ENCODE measurements around the gene PLCE1.
"Not testable (repeated sequence)": the region's sequence is repeated elsewhere in the genome, so short reads cannot be mapped to it uniquely, and the experiment has no call there.

Gene PLCE1

DNA sequence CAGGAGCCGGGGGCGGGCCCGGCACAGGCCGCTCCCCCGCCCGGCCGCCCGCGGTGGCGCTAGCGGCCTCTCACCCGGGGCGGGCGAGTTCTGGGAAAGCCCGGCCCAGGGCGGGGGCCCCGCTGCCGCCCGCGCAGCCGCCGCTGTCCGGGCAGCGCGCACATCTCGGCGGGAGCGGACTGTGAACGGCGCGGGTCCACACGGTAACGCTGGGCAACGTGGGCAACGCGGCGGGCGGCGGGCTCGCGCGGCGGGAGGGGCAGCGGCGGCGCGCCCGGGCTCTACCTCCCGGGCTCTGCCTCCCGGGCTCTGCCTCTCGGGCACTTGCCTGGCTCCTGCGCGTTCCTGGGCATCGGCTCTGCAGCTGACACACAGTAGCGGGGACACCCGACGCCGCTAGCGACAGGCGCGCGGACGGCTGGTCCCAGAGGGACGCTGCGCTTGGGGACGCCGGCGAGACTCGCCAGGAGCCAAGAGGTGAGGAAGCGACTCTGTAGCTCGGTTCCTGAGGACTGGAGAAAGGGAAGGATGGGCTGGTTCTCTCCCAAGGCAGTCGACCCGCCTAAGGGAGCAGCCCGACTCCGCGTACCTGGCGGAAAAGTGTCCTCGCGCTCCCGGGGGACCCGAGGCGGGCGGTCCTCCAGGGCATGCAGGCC lies at the start of gene PLCE1:
Gene PLCE1, plus strand, starts transcription at position 150 of the 656 bp plus-strand sequence. CDS start 37,116 bp downstream, outside the sequence.
- DNase-seq (ENCODE audit: low read depth in 1 of 2, low spot score in 1 of 2) = no peak

DNA sequence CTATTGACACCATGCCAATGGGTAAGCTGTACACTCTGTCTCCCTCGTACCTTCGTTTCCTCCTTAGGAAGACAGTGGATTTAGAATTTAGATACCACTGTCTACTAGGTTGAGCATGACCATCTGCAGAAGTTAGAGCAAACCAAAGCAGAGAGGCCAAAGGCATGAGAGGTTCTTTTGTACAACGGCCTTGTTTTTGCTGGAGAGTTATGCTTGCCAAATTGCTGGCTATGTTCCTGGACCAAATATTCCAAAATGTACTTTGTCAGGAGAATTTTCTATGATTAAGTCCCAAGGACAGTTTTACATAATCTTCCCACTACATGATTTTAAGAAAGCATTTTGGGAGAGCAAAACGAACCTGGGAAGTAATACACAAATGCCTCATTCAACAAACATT lies 47.9 kb upstream of the PLCE1 start:
- DNase-seq (ENCODE audit: low read depth in 1 of 2, low spot score in 1 of 2) = no peak

DNA sequence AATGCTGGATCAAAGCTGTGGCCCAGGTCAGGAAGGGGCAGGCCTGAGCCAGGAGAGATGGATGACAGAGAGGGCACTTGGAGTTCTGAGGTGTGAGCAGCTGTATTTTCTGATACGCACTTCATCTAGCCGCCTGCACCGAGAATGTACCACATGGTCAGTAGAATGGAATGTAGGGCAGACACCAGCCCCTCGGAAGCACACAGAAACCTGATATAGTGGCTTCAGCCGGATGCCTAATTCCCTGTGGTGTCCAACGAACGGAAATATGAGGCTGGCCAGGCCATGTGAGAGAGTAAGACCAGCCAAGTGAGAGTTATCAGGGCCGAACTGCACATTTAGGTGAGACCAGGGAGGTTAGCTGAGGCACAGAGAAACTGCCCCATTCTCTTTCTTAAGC lies 46.7 kb upstream of the PLCE1 start:
- no peak for DNase-seq (ENCODE audit: low read depth in 1 of 2, low spot score in 1 of 2)

DNA sequence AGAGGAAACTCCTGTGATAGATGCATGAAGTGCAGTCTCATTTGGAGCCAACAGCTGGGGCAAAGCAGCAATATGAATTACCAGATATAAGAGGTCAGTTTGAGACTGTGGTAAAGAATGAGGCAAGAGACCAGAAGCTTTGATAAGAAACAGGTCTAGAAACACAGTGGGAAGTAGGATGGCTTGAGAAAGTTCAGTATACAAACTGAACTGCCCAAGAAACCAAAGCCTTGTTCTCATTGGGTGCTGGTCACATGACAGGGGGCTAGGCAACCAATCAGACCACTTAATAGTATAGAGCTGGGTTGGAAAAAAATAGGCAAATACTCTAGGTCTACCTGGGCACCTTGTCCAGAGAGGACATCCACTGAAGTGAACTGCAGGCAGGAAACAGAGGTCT lies 46.2 kb upstream of the PLCE1 start:
- no peak for DNase-seq (ENCODE audit: low read depth in 1 of 2, low spot score in 1 of 2)

DNA sequence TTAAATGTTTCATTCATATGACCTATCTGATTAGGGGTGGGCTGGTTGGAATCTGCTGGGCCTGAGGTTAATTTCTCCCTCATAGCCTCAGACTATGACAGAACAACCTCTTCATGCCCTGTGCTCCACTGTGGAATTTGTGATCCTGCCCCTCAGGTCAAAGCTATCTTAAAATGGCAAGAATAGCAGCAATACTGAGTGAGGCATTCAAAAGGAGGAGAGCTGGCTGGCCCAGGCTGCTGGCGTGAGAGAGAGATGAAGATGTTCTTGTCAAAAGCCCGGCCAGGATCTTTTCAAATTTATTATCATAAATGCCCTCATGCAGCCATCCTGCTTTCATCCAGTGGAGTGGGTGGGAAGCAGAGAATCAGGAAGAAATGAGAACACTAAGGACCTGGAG lies 41.8 kb upstream of the PLCE1 start:
- DNase-seq (ENCODE audit: low read depth in 1 of 2, low spot score in 1 of 2) = no peak

DNA sequence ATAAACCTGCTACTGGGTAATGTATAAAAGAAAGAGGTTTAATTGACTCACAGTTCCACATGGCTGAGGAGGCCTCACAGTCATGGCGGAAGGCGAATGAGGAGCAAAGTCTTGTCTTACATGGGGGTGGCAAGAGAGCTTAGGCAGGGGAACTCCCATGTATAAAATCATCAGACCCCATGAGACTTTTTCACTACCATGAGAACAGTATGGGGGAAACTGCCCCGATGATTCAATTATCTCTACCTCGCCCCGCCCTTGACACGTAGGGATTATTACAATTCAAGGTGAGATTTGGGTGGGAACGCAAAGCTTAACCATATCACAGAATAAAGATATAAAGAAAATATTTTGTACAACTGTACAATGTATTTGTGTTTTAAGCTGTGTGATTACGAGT lies 39.4 kb upstream of the PLCE1 start:
- DNase-seq (ENCODE audit: low read depth in 1 of 2, low spot score in 1 of 2) = no peak

DNA sequence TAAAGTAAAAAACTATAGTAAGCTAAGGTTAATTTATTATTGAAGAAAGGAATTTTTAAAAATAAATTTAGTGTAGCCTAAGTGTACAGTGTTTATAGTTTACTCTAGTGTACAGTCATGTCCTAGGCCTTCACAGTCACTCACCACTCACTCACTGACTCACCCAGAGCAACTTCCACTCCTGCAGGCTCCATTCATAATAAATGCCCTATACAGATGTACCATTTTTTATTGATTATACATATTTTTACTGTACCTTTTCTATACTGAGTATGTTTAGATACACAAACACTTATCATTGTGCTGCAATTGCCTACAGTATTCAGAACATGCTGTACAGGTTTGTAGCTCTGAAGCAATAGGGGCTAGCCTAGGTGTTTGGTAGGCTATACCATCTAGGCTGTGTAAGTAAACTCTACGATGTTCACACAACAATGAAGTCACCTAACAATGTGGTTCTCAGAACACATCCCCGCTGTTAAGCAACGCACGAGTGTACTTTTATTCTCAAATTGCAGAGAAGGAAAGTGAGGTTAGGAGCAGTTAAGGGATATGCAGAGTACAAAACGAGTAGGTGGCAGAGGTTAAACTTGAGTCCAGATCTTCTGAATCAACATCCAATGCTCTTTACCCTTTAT lies 38.9 kb upstream of the PLCE1 start:
- no peak for DNase-seq (ENCODE audit: low read depth in 1 of 2, low spot score in 1 of 2)

DNA sequence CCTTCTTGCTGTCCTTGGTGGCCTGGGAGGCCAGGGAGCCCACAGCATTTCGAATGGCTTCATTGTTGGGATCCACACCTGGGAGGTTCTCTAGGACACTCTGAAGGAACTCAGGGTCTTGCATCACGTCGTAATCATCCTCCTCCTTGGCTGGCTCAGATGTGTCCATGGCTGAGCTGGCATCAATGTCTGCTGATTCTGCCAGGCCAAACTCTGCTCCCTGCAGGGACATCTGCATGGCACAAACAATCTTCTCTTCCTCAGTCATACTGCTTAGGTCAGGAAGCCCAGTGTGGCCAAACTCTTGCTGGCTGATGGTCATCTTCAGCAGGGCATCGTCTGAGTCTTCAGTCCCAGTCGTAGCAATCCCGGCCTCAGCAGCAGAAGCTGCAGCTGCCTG lies 34.9 kb upstream of the PLCE1 start:
- no peak for DNase-seq (ENCODE audit: low read depth in 1 of 2, low spot score in 1 of 2)

DNA sequence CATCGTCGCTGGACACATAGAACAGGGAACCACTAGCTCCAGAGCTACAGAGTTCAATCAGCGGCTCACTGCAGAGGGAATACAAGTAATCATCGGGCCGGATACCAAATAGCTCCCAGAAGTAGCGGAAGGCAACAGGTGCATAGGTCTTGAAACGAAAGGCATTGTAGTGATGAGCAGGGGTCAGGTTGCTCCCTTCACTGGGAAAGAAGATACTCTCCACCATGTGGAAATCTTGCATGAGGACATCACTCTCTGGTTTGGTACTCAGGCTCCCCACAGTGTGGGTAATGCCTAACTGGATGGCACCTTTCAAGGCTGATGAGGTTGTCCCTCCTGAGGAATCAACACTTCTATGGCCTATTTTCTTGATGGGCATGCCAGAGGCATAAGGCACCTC lies 32.7 kb upstream of the PLCE1 start:
- DNase-seq (ENCODE audit: low read depth in 1 of 2, low spot score in 1 of 2) = not testable (repeated sequence)

DNA sequence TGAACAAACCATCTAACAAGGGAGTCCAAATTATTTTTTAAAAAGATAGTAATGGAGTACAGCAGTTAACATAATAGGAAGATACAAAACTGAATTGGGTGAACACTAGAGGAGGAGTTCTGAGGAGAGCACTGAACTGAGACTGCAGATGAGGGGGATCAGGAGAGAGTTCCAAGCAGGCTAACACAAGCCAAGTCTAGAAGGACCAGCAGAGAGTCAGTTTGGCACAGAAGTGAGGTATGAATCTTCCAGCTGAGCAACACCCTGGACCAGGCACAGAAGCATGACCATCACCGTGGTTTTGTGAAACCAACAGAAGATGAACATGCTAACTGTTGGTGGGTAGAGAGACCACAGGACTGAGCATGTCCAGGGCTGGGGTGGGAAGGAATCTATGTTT lies 30.8 kb upstream of the PLCE1 start:
- no peak for DNase-seq (ENCODE audit: low read depth in 1 of 2, low spot score in 1 of 2)

DNA sequence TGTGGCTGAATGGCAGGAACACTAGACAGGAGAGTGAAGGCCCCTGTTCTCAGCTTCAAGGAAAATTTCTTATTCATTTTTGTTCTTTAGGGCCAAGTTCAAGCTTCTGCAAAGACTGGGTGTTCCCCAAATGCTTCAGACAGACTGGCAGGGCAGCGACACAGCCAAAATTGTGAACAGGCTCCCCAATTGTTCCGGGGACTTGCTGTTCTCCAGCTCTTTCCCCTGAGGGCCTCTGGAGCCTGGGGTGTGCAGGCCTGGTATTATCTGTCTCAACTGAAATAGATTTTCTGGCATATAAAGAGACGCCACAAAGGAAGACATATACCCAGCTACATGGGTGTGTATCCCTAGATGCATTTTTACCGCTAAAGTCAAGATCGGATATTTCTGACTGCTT lies 30.3 kb upstream of the PLCE1 start:
- DNase-seq (ENCODE audit: low read depth in 1 of 2, low spot score in 1 of 2) = no peak

DNA sequence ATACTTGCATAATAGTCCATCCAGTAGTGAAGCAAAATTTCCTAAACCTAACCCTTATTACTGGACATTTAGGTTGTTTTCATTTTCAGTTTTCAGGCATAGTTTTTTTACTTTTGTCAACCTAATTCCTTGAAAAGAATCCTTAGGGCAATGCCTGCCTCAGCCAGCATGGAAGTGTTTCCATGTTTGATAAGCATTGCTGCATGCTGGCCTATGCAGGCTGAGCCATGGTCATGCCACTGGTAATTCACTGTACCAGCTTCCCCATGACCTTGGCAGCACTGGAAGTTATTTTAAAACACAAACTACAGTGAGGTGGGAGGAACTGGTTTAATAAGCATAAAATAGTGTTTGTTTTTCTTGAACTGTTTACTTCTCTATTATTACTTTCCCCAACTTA lies 27.8 kb upstream of the PLCE1 start:
- DNase-seq (ENCODE audit: low read depth in 1 of 2, low spot score in 1 of 2) = no peak

DNA sequence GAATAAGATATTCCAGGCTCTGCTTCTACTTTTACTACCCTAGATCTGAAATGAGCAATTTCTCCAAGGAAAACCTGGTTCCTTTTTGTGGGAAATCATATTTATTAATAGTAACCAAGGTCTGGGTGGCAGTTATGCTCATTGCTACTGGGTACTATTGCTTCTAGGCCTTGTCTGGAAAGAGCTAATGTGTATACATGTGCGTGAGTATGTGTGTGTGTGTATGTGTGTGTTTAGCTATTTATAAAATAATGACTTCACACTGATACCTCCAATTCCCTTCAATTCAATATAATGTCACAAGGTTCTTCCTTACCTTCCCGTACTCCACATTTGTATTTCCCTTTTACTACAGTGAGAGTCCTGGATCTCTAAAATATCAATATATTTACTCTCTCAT lies 26.0 kb upstream of the PLCE1 start:
- no peak for DNase-seq (ENCODE audit: low read depth in 1 of 2, low spot score in 1 of 2)

DNA sequence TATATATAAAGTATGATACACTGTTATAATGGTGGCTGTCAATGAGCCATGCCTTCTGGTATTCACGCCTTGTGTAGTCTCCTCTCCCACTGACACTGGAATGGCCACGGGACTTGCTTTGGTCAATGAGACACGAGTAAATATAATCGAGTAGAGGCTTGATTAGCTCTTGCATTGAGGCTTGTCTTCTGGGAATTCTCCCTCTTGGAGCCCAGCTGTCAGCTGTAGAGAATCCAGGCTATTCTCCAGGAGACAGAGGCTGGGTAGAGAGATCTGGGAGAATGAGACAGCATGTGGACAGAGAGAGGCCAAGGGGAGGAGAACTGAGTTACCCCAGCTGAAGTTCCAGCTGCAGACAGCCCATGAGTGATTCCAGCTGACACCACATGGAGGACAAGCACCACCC lies 25.2 kb upstream of the PLCE1 start:
- no peak for DNase-seq (ENCODE audit: low read depth in 1 of 2, low spot score in 1 of 2)

DNA sequence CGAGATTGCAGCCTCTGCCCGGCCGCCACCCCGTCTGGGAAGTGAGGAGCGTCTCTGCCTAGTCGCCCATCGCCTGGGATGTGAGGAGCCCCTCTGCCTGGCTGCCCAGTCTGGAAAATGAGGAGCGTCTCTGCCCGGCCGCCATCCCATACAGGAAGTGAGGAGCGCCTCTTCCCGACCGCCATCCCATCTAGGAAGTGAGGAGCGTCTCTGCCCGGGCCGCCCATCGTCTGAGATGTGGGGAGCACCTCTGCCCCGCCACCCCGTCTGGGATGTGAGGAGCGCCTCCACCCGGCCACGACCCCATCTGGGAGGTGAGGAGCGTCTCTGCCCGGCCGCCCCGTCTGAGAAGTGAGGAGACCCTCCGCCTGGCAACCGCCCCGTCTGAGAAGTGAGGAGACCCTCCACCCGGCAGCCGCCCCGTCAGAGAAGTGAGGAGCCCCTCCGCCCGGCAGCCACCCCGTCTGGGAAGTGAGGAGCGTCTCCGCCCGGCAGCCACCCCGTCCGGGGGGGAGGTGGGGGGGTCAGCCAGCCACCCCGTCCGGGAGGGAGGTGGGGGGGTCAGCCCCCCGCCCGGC lies 23.2 kb upstream of the PLCE1 start:
- DNase-seq (ENCODE audit: low read depth in 1 of 2, low spot score in 1 of 2) = not testable (repeated sequence)

DNA sequence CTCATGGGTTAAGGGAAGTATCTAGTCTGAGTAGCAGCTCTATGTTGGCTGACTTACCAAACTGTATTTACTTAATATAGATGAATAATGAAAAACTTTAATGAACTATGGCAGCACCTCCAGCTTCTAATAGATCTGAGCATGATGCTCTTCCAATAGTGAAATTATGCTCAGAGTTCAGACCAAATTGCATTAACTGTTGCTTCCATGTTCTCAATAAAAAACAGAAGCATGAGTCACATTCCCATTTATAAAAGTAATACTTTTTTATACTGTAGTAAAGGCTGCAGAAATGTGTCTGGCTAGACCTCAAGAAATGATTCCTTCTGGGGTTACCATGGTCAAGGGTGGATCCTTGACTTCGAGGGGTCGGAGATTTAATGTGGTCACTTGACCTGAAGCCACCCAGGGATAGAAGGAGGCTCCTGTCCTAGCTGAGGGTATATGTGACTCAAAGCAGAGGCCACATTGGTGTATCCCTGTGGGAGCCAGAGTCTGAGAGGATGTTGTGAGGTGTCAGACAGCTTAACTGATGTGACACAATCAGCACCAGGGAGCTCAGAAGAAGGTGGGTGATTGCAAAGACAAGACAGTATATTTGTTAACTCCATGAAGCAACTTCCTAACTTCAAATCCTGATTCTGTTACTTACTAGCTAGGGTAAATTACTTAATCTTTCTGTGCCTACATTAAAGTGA lies 19.8 kb upstream of the PLCE1 start:
- DNase-seq (ENCODE audit: low read depth in 1 of 2, low spot score in 1 of 2) = no peak

DNA sequence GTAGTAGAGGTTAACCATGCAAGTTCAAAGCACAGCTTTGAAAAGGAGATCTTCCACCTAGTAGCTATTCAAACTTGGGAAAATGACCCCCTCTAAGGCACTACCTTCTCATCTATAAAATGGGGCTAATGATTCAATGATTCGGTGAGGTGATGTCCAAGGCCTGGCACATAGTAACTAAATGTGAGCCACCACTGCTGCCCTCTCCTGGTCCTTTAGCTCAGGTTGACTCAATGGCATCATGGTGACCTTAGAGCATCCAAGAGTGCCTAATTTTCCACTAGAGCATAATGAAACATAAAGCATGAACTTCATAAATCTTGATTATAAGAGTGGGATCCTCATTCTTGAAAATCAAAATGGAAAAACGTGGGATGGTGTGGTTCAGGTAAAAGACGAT lies 16.3 kb upstream of the PLCE1 start:
- DNase-seq (ENCODE audit: low read depth in 1 of 2, low spot score in 1 of 2) = no peak

DNA sequence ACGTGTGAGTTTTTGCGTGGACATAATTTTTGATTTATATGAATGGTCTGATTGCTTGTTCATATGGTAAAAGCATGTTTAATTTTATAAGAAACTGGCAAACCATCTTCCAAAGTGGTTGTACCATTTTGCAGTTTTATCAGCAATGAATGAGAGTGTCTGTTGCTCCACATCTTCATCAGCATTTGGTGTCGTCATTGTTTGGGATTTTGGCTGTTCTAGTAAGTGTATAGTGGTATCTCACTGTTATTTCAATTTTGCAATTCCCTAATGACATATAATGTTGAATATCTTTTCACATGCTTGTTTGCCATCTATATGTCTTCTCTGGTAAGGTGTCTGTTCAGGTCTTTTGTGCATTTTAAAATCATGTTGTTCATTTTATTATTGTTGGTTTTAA lies 13.2 kb upstream of the PLCE1 start:
- no peak for DNase-seq (ENCODE audit: low read depth in 1 of 2, low spot score in 1 of 2)

DNA sequence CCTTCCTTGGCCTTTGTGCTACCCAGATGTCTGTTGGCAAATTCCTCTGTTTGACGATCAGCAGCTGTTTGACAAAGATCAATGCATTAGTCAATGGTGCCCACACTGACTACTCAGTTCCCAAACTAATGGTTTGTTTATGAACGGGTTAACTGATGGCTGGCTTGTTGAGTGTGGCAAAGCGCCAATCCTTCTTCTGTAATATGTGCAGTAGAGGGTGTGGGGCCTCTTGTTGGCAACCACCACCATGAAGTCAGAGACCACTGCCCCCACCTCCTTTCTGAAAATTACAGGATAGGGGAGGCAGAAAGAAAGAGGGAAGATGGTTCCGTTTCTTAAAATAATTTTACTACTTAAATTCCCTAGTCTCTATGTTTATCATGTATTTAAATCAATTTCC lies 2.6 kb upstream of the PLCE1 start:
- no peak for DNase-seq (ENCODE audit: low read depth in 1 of 2, low spot score in 1 of 2)

DNA sequence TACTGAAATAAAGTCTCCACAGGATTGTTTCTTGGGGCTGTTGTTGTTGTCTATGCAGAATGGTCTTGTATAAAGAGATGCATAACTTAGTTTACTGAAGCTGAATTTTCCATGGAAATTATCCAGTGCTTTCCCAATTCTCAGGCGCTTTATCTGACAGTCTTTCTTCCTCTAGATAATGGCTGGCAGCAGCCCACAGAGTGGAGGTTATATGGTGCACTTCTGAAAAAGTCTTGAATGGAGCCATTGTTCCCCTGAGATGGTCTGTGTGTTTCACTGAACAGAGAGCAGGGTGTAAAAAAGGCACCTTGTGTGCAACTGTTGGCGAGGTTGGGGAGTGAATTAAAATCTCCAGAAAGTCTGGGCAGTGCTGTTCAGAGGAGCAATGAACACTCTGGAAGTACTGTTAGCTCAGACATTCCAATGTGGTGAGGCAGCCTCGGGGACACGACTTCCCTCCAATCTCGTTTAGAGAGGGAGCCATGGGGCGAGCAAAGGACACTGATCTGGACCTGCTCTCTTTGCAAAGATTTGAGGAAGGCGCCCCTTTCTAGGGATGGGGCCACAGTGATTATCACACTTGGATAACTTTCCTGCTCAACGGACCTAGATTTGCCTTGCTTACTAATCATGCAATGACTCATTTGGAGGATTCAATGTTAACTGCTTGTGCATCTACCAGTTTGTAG lies 2.0 kb upstream of the PLCE1 start:
- no peak for DNase-seq (ENCODE audit: low read depth in 1 of 2, low spot score in 1 of 2)

DNA sequence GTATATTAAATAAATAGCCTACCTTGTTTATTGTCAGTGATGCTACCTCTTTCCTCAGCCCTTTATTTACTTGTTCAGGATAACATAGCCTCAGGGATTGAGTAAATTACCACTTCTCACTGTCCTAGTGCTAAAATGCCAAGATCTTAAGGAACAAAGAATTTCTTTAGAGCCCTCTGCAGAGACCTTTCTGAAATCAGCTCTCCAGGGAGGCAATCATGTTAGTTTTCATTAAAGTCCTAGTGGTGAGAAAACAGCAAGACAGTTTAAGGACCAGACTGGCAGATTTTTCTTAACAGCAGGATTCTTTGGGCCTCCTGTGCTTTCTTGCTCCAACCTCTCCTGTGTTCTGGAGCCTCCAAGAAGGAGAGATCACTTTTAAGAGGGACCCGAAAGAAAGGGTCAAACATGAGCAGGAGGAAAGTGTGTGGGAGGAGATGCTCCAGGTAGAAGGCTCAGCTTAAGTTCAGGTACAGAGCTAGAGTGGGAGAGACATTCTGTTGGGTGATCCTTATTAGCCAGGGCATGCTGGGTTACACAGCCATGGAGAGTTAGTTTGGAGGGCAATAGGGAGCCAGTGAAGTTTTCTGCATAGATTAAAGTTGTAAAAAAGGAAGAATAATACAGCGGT lies 1.2 kb upstream of the PLCE1 start:
- no peak for DNase-seq (ENCODE audit: low read depth in 1 of 2, low spot score in 1 of 2)
